HL-60/S4 (cell line): ENCODE data around the gene EFNB1.
"Not testable (repeated sequence)": the region's sequence is repeated elsewhere in the genome, so short reads cannot be mapped to it uniquely, and the experiment has no call there.

Experiments
- in situ Hi-C: fragments of 300-500 bp; cut with MboI; formaldehyde crosslinking; loops from 2 replicates; pipeline ENCODE4 v1.14.3; 2022; ENCODE audit warnings: low sequenced_read_pairs

Gene EFNB1

GRCh38 chrX:68828740-68829581 is at the start of gene EFNB1:
EFNB1 (plus strand) TSS chrX:68829021; CDS start chrX:68829777, 756 bp downstream.
- in situ Hi-C loops, result loop anchor here (25.0 kb wide), 1 partner anchor 383 kb away; no protein-coding TSS in a partner anchor

- in situ Hi-C loops, result not testable (repeated sequence)
Measured at GRCh38 chrX:68781295-68781694, 47.5 kb upstream of the EFNB1 start.

- in situ Hi-C loops, result no loop called here
Measured at GRCh38 chrX:68784816-68785215, 44.0 kb upstream of the EFNB1 start.

GRCh38 chrX:68786581-68786980 is 42.2 kb upstream of the EFNB1 start:
- in situ Hi-C loops, result not testable (repeated sequence)

- in situ Hi-C loops, result no loop called here
Measured at GRCh38 chrX:68789966-68790365, 38.9 kb upstream of the EFNB1 start.

GRCh38 chrX:68792083-68792482 is 36.7 kb upstream of the EFNB1 start:
- in situ Hi-C loops, result no loop called here

GRCh38 chrX:68794461-68794860 is 34.4 kb upstream of the EFNB1 start:
- in situ Hi-C loops, result no loop called here

- in situ Hi-C loops, result no loop called here
Measured at GRCh38 chrX:68795741-68796140, 33.1 kb upstream of the EFNB1 start.

GRCh38 chrX:68798400-68798799 is 30.4 kb upstream of the EFNB1 start:
- in situ Hi-C loops, result not testable (repeated sequence)

GRCh38 chrX:68801737-68802290 is 27.0 kb upstream of the EFNB1 start:
- in situ Hi-C loops, result no loop called here

- in situ Hi-C loops, result no loop called here
Measured at GRCh38 chrX:68807818-68808217, 21.0 kb upstream of the EFNB1 start.

GRCh38 chrX:68808686-68809357 is 20.0 kb upstream of the EFNB1 start:
- in situ Hi-C loops, result no loop called here

GRCh38 chrX:68820476-68821110 is 8.2 kb upstream of the EFNB1 start:
- in situ Hi-C loops, result no loop called here

- in situ Hi-C loops, result no loop called here
Measured at GRCh38 chrX:68821616-68822015, 7.2 kb upstream of the EFNB1 start.

- in situ Hi-C loops, result no loop called here
Measured at GRCh38 chrX:68822641-68823410, 6.0 kb upstream of the EFNB1 start.

- in situ Hi-C loops, result no loop called here
Measured at GRCh38 chrX:68823413-68824151, 5.2 kb upstream of the EFNB1 start.

GRCh38 chrX:68824152-68824433 is 4.7 kb upstream of the EFNB1 start:
- in situ Hi-C loops, result no loop called here

- in situ Hi-C loops, result loop anchor here (25.0 kb wide), 1 partner anchor 388 kb away; no protein-coding TSS in a partner anchor
Measured at GRCh38 chrX:68824565-68825125, 4.2 kb upstream of the EFNB1 start.

GRCh38 chrX:68826113-68826980 is 2.5 kb upstream of the EFNB1 start:
- in situ Hi-C loops, result loop anchor here (25.0 kb wide), 1 partner anchor 386 kb away; no protein-coding TSS in a partner anchor
